Esophagus (tissue), 2 donors: ENCODE data around the gene TEX9. TPM values are rescaled to one million over a fixed set of nuclear protein-coding genes. Genes with fewer than 3 reads are reported as not detected.
"Not testable (repeated sequence)": the region's sequence is repeated elsewhere in the genome, so short reads cannot be mapped to it uniquely, and the experiment has no call there.

Experiments
- H3K27ac ChIP-seq, 2 donors: one replicate each; pipeline ENCODE4 v1.5.1; 2013; ENCODE audit warnings: low read depth in 2 of 2, mild to moderate bottlenecking in 2 of 2, inconsistent platforms in 1 of 2, low read length in 1 of 2, moderate library complexity in 1 of 2
- H3K27me3 ChIP-seq, 2 donors: one replicate each; pipeline ENCODE4 v1.6.1; 2013; ENCODE audit warnings: low read length in 2 of 2, control low read depth in 1 of 2, mild to moderate bottlenecking in 1 of 2; ENCODE audit not compliant: insufficient read depth in 2 of 2, control insufficient read depth in 1 of 2
- H3K36me3 ChIP-seq, 2 donors: one replicate each; pipeline ENCODE4 v1.6.1; 2013; ENCODE audit warnings: low read length in 1 of 2; ENCODE audit not compliant: control insufficient read depth in 2 of 2, insufficient read depth in 2 of 2
- H3K4me1 ChIP-seq, 2 donors: one replicate each; pipeline ENCODE4 v1.6.1; 2013; ENCODE audit warnings: low read length in 1 of 2; ENCODE audit not compliant: control insufficient read depth in 2 of 2, insufficient read depth in 2 of 2
- H3K4me3 ChIP-seq, 2 donors: one replicate each; pipeline ENCODE4 v1.5.1; 2013; ENCODE audit warnings: low read length in 2 of 2, mild to moderate bottlenecking in 2 of 2, low read depth in 1 of 2, moderate library complexity in 1 of 2
- H3K9me3 ChIP-seq, 2 donors: one replicate each; pipeline ENCODE4 v1.6.1; 2013; ENCODE audit warnings: mild to moderate bottlenecking in 2 of 2, low read depth in 1 of 2, low read length in 1 of 2, moderate library complexity in 1 of 2; ENCODE audit not compliant: control insufficient read depth in 2 of 2, insufficient read depth in 1 of 2
- WGBS, 2 donors: extraction: QIAGEN DNeasy Blood & Tissue Kit; methylation state at CpG; one replicate each; pipeline ENCODE4 v1.1.7; 2013; 5-methylcytosine and 5-hydroxymethylcytosine counted together
- polyA plus RNA-seq, 2 donors: library from polyadenylated mRNA; stranded (reverse); fragments of 200-250 nt; gene quantifications; one replicate each; pipeline ENCODE4 v1.2.3, GENCODE V29; 2013
- donor health status: healthy with polysubstance abuse.
- donor health status: Bipolar disorder and iron deficiency.

The TEX9 gene
- polyA plus RNA-seq, 2 donors = 2.8 to 2.9 TPM

DNA sequence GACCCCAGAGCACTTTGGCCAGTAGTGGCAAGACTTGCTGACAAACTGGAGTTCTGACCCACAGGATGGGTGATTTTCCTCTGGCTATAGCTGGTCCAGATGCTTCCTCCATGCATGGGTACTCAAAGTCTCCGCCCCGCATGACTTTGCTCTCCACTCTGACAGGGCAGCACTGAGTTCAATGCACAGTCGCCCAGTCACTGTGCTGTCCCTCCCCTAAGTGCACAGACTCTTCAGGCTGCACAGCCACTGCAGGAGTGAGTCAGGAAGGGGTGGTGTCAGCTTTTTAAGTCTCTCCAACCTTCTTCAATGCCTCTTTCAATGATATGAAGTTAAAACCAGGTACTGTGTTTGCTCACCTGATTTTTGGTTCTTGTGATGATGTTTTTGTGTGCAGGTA lies 17.8 kb downstream of the TEX9 start:
- Histone ChIP-seq H3K4me1 (no peaks in the 10 kb centered on the region), H3K27ac (no peak overlapping the region), H3K36me3 (no peaks in the 10 kb centered on the region), H3K9me3 (no peaks in the 10 kb centered on the region), H3K27me3 (no peaks in the 10 kb centered on the region), H3K4me3 (no peak overlapping the region)
- 91 to 95% methylated on average over 3 of the region's 3 CpGs for WGBS, 2 donors

DNA sequence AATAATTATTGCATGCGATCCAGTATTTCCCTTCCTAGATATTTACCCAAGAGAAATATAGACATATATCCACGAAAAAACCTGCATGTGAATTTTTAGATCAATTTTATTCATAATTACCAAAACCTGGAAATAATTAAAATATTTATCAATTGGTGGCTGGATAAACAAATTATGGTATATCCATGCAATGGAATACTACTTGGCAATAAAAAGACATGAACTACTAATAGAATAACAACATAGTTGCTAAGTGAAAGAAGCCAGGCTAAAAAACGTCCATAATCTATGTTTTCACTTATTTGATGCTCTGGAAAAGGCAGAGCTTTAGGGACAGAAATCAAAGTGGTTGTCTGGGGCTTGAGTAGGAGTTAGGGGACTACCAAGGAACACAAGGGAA lies 20.7 kb downstream of the TEX9 start:
- H3K36me3 ChIP-seq = no peaks in the 10 kb centered on the region
- H3K4me1 ChIP-seq = no peaks in the 10 kb centered on the region
- H3K27ac ChIP-seq = no peak overlapping the region
- no peak overlapping the region for H3K4me3 ChIP-seq
- WGBS, 2 donors = 87 to 89% methylated on average over 3 of the region's 3 CpGs
- no peaks in the 10 kb centered on the region for H3K9me3 ChIP-seq
- no peaks in the 10 kb centered on the region for H3K27me3 ChIP-seq

DNA sequence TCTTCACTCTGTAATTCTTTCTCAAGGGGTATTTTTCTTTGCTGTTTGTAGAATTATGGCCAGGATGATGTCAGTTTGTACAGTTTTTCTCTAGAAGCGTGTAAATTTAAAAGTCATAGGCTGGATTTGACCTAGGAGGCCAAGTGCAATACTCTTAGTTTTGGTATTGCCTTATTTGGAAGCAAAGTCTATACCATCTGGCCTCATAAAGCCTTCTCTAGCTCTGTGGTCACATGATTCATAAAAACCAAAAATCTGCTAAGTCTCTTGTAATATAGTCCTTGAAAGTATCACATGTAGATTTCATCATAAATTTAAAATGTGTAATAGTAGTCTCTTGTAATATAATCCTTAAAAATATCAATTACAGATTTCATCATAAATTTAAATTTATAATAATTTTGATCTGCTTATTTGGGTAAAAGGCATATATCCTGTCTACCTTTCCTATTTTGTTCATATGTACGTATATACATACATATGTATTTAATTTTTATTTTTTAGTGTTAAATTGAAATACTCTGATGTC lies 25.6 kb downstream of the TEX9 start:
- no peaks in the 10 kb centered on the region for H3K9me3 ChIP-seq
- H3K4me1 ChIP-seq = no peaks in the 10 kb centered on the region
- 93 to 98% methylated on average over 2 of the region's 2 CpGs for WGBS, 2 donors
- no peaks in the 10 kb centered on the region for H3K27me3 ChIP-seq
- no peak overlapping the region for H3K27ac ChIP-seq
- no peak overlapping the region for H3K4me3 ChIP-seq
- H3K36me3 ChIP-seq = no peaks in the 10 kb centered on the region

DNA sequence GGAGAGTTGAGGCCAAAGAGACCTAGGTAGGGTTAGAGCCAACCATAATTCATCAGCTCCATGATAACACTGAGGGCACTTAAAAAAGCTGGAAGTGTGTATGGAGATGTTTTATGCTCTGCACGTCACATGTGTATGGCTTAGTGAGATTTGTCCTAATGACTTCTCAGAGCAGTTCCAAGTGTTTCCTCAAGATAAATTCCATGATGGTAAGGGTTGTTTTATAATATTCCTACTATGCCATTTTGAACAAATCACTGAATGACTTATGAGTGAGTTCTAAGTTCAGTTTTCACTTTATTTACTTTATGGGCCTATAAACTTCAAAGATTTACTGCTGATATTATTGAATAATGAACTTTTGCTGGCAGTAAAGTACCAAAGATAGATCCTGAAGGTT lies 28.1 kb downstream of the TEX9 start:
- no peaks in the 10 kb centered on the region for H3K27me3 ChIP-seq
- H3K4me3 ChIP-seq = no peak overlapping the region
- whole genome bisulfite sequencing, 2 donors = 86 to 97% methylated on average over 1 of the region's 1 CpG
- no peak overlapping the region for H3K27ac ChIP-seq
- no peaks in the 10 kb centered on the region for H3K36me3 ChIP-seq
- H3K9me3 ChIP-seq = no peaks in the 10 kb centered on the region
- H3K4me1 ChIP-seq = no peaks in the 10 kb centered on the region

DNA sequence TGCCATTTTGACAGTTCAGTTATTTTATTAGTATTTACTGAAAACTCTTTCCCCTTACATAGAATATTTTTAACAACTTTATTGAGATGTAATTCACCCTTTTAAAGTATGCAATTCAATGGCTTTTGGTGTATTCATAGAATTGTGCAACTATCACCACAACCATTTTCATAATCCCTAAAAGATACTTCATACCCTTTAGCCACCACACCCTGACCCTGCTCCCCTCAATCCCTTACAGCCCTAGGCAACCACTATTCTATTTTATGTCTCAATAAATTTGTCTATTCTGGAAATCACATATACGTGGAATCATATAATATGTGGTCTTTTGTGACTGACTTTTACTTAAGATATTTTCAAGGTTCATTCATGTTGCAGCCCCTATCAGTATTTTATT lies 29.7 kb downstream of the TEX9 start:
- no peaks in the 10 kb centered on the region for H3K36me3 ChIP-seq
- no peak overlapping the region for H3K27ac ChIP-seq
- H3K4me3 ChIP-seq = no peak overlapping the region
- 93 to 94% methylated on average over 1 of the region's 1 CpG for WGBS, 2 donors
- H3K4me1 ChIP-seq = no peaks in the 10 kb centered on the region
- H3K9me3 ChIP-seq = no peaks in the 10 kb centered on the region
- no peaks in the 10 kb centered on the region for H3K27me3 ChIP-seq

DNA sequence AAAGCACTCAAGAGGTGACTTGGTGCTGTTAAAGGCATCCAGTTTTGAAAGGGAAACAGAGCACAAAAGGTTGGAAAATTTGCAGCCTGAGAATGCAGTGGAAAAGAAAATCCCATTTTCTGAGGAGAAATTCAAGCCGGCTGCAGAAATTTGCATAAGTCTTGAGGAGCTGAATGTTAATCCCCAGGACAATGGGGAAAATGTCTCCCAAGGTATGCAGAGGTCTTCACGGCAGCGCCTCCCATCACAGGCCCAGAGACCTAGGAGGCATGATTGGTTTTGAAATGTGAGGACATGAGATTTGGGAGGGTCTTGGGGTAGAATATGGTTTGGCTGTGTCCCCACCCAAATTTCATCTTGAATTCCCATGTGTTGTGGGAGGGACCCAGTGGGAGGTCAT lies 32.1 kb downstream of the TEX9 start:
- H3K9me3 ChIP-seq, H3K4me1 ChIP-seq, H3K4me3 ChIP-seq, H3K27me3 ChIP-seq, H3K27ac ChIP-seq, H3K36me3 ChIP-seq: not testable (repeated sequence)
- WGBS, 2 donors = 97 to 98% methylated on average over 3 of the region's 3 CpGs

DNA sequence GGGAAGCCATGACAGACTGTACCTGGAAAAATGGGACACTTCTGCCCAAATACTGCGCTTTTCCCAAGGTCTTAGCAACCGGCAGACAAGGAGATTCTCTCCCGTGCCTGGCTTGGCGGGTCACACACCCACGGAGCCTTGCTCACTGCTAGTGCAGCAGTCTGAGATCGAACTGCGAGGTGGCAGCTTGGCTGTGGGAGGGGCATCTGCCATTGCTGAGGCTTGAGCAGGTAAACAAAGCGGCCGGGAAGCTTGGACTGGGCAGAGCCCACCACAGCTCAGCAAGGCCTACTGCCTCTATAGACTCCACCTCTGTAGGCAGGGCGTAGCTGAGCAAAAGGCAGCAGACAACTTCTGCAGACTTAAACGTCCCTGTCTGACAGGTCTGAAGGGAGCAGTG lies 34.0 kb downstream of the TEX9 start:
- not testable (repeated sequence) for H3K9me3 ChIP-seq, H3K36me3 ChIP-seq, H3K27ac ChIP-seq, H3K4me1 ChIP-seq, H3K27me3 ChIP-seq, H3K4me3 ChIP-seq
- WGBS, 2 donors = 95 to 98% methylated on average over 11 of the region's 11 CpGs

DNA sequence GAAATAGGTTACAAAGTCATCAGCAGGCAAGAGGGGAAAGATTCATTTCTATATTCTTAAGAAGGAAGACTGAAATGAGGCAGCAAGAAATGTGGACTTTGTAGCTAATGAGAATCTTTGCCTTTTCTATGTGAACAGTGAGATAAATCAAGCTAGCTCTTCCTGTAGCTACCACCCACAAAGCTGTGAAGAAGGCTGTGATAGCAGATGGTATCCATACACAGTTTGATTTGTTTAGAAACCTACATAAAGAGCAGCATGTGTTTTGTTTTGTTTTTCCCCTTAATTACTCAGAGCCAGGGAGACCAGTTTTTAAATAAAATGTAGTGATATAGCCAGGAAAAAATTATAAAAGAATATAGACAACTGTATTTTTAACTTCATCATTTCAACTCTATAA lies 45.5 kb downstream of the TEX9 start:
- H3K27me3 ChIP-seq = no peaks in the 10 kb centered on the region
- H3K4me3 ChIP-seq = no peak overlapping the region
- H3K9me3 ChIP-seq = no peaks in the 10 kb centered on the region
- H3K4me1 ChIP-seq = no peaks in the 10 kb centered on the region
- H3K36me3 ChIP-seq = no peaks in the 10 kb centered on the region
- no peak overlapping the region for H3K27ac ChIP-seq

DNA sequence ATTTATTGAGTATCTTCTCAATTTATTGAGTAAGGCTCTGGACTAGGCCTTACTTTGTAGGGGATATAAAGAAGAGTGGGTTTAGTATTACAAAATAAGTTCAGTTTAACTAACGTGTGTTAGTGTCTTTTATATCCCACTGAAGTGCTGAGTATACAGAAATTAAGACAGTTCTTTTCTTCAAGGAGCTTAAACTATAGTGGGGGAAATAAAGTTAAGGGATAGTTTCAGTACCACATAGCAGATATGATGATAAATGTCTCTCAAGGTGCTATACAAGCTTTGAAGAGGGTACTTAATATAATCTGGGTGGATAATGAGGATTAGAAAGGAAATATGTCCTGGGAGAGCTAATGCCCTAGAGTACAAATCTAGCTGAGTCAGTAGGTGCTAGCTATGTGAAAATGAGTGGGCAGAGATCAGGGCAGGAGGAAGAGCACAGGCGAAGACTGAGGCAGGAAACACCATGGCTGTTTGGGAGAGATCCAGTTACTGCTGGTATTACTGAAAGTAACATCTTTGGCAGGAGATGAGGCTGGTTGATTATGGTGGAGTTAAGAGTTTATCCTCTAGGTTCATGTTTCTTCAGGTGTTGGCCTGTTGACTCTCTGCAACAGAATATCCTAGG lies 46.0 kb downstream of the TEX9 start:
- WGBS, 2 donors = 48 to 49% methylated on average over 2 of the region's 2 CpGs
- Histone ChIP-seq H3K36me3 (no peaks in the 10 kb centered on the region), H3K27me3 (no peaks in the 10 kb centered on the region), H3K4me3 (no peak overlapping the region), H3K4me1 (no peaks in the 10 kb centered on the region), H3K27ac (no peak overlapping the region), H3K9me3 (no peaks in the 10 kb centered on the region)

DNA sequence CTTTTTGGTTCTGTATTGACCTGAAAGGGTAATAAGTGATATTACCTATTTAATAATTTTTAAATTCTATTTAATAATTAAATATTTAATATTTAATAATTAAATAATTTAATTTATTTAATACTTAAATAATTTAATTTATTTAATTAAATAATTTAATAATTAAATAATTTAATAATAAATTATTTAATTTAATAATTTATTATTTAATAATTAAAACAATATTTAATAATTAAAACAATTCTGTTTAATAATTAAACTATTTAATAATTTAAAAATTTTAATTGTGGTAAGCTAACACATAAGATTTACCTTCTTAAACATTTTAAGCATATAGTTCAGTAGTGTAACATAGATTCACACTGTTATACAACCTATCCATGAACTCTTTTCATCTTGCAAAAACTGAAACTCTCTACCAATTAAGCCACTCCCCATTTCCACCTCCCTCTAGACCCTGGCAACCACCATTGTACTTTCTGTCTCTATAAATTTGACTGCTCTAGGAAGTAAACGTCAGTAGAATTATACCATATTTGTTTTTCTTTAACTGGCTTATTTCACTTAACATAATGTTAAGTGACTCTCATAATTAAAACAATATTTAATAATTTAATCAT lies 48.0 kb downstream of the TEX9 start:
- not testable (repeated sequence) for H3K36me3 ChIP-seq, H3K27me3 ChIP-seq, H3K27ac ChIP-seq, H3K4me1 ChIP-seq, H3K4me3 ChIP-seq, H3K9me3 ChIP-seq
- WGBS, 2 donors = 100% methylated on average over 1 of the region's 1 CpG
